HG02759 (cell line): Measurements from ENCODE around the gene ZKSCAN8.

Experiments
- ATAC-seq: cut with Tn5 transposase; IDR thresholded peaks from one replicate; pipeline ENCODE4 v1.9.1; 2021; ENCODE audit warnings: mild to moderate bottlenecking, moderate library complexity; ENCODE audit not compliant: unreplicated experiment

The ZKSCAN8 gene

DNA sequence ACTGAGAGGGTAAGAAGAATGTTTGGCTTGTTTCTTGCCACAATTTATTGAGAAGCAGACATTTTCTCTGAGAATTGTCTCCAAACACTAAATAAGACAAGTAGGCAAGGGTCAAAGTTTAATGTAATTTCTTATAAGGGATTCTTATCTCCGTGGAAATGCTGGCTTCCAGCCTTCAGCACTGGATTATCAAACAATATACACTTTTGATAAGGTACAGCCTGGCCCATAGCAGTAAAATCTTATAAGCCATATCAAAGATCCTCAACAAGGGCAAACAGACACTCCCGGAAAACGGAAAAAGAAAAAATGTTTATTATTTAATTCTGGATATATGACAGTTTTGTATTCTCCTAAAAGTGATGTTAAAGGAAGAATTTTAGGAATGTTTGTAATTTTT, 64.8 kb downstream of the ZKSCAN8 start:
- no peak for ATAC-seq

DNA sequence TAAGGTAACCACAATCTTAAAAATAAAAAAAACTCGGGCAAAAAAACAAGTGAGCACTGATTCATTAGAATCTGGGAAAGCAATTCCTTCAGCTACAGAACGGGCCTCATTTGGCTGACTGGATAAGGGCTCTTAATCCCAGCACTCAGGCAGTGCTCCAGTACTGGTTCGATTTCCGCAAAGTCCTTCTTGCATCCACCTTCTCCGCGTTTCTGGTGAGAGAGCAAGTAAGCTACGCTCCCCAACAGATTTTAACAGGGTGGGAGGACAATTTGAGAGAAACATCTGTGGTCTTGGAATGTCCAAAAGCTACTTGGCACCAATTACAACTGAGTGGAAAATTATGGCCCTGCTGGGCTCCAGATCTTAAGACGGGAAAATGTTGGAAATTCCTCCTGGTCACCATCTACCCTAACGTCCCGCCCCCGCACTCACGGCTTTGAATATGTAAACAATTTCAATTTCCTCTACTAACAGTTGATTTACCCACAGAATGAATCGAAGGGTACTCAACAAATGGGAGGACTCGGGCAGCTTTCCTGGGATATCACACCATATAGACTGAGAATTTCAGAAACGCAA, 65.3 kb downstream of the ZKSCAN8 start:
- no peak for ATAC-seq

DNA sequence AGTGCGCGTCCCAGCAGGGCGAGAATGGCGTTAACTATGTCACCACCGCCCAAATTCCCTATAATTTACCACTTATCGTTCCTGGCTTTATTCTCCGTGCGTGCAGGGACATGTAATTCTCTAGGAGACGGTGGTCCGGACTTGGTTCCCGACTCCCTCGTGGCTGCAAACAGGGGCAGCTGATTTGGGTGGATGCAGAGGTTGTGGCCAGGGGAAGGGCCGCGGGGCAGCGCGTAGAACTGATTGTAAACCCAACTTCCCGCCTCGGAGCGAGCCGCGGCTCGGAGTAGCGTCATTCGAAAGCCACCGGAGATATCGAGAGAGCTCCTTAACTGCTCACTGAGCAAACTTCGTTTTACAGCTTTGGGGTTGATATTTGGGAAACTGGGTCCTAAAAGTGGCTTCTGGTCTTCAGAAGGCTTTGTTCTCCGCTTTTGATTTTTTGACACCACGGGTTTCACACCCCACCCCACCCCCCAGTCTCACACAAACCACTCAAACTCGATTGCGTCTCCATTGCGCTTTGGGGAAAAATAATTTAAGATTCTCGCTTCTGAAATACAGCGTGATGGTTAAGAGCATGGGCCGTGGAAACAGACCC, 65.9 kb downstream of the ZKSCAN8 start:
- ATAC-seq: no peak

DNA sequence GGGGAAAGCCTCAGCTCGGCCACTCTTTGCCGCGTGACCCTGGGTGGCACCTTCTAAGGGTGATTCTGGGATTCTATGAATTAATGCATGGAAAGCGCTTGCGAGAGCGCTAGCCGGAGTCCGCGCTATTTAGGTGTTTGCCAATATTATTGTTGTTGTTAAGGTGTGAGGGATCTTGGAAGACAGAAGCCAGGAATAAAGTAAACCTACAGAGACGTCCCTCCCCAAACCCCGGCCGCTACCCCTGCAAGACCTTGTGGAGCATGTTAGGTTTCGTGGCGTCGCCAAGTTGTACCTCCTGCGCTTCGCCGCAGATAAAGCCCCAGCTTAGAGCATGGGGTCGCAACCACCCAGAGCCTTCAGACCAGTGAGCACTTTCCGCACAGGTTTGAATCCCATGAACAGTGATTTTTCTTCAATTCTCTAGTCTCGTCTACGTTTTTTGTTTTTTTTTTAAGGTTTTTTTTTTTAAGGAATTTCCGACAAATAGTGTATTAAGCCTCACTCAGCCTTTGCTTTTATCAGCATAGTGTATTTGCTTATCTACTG, 66.5 kb downstream of the ZKSCAN8 start:
- no peak for ATAC-seq
